Eye (tissue), 1 donor: ENCODE data around the gene SYNPO2.
"Not testable (repeated sequence)": the region's sequence is repeated elsewhere in the genome, so short reads cannot be mapped to it uniquely, and the experiment has no call there.

ENCODE experiments used
- DNase-seq: peaks from one replicate; pipeline ENCODE4 v3.0.0-alpha.2; 2015

The SYNPO2 gene

GRCh38 chr4:119010221-119010620 lies 121.6 kb downstream of the SYNPO2 start:
- not testable (repeated sequence) for DNase-seq

DNA sequence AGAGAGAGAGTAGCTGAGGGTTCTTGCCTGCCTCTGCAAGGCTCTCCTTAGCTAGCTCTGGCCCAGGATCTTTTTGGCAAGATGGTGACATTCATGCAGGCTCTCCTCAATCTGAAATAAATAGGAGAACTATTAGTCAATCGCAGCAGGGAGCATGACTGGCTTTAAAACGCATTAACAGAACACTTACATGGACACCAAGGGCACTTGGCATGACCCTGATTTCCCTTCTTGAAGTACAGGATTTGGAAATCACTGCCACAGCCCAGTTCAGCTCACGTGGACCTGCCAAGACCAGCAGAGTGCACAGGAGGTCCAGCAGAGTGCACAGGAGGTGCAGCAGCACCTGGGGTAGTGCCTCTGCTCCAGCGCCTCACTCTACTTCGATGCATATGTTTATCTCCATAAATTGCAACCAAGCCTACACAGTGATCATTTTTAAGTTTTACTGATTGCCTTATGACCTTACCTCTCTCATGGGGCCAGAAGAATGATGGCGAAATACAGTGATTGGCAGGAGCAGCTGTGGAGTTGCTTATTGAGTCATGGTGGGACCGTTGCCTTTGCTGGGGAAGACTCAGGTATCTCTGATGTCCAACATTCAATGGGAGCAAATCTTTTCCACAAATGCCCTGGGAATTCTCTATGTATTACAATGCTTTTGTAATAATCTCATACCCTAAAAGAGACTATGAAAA lies 122.4 kb downstream of the SYNPO2 start:
- DNase-seq: no peak

DNA sequence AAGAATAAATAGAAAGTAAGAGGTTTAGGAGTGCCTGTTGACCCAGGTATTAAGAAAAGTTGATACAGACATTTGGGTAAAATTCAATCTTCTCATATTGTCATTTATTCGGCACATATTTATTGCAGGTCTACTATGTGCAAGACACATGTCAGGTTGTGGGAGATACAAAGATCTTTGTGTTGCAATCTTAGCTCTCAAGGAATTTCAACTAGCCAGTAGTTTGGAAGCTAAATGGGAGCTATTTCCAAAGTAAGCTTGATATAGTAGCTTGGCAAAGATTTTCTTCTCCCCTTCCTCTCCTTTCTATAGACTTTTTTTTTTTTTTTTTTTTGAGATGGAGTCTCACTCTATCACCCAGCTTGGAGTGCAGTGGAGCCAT lies 122.9 kb downstream of the SYNPO2 start:
- DNase-seq: no peak

DNA sequence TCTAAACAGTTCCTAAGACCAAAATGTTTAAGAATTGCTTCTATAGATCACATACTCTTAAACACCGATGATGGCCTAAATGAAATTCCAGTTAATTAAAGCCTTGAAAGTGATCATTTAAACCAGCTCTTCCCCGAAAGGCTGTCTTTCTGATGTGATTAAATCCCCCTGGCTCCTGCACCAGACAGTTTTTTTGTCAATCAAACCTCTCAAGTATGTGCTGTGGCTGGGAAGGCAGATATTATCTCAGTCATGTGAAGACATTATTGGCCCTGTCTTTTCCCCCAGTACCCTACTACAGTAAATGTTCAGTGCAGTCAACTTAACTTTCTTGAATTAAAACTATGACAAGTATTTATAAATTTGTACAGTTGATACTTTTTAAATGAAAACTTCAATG lies 126.0 kb downstream of the SYNPO2 start:
- DNase-seq: no peak

GRCh38 chr4:119016636-119017035 lies 128.0 kb downstream of the SYNPO2 start:
- DNase-seq: no peak

GRCh38 chr4:119017636-119018035 lies 129.0 kb downstream of the SYNPO2 start:
- no peak for DNase-seq

- DNase-seq: no peak
These were observed 131.5 kb downstream of the SYNPO2 start for GRCh38 chr4:119020158-119020557.

DNA sequence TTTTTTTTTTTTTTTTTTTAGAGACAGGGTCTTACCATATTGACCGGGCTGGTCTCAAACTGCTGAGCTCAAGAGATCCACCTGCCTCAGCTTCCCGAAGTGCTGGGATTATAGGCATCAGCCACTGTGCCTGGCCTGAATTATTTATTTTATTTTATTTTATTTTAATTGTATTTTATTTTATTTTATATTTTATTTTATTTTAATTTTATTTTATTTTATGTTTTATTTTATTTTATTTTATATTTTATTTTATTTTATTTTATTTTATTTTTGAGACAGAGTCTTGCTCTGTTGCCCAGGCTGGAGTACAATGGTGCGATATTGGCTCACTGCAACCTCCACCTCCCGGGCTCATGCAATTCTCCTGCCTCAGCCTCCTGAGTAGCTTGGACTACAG lies 133.9 kb downstream of the SYNPO2 start:
- not testable (repeated sequence) for DNase-seq

DNA sequence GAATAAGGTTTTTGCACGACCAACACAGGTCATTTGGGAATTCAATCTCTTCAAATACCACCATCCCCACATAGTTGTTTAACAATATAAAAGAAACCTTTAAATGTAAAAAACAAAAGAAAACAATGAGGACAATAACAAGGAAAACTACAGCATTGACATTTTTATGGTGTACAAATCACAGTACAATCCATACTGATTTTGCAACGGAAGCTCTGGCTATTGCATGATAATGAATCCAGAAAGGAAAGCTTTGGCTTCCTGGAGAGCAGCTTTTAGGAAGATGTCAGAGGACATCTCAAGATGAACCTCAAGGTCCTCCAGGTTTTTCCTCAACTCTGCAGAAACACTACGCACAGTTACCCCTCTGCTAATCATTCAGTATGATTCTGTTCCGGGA lies 135.4 kb downstream of the SYNPO2 start:
- DNase-seq: no peak

DNA sequence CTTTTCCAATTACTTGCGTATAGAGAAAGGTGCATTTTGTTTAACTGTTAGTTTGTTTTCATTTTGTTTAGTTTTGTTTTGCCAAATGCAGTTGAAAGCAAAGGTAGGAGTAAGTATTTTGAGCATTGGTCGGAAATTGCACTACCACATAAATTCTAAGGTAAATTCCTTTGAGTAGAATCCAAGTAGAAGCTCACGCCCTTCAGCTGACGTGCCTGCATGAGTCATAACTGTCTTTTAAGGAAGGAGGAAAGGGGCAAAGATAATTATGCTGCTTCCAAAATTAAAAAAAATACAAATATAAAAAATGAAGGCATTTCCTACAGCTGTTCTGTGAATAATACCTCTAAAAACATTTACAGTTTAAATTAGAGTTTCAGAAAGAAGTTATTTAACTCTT lies 136.8 kb downstream of the SYNPO2 start:
- no peak for DNase-seq

GRCh38 chr4:119025916-119026661 lies 137.4 kb downstream of the SYNPO2 start:
- no peak for DNase-seq

- no peak for DNase-seq
These were observed 138.2 kb downstream of the SYNPO2 start for GRCh38 chr4:119026662-119027444.

DNA sequence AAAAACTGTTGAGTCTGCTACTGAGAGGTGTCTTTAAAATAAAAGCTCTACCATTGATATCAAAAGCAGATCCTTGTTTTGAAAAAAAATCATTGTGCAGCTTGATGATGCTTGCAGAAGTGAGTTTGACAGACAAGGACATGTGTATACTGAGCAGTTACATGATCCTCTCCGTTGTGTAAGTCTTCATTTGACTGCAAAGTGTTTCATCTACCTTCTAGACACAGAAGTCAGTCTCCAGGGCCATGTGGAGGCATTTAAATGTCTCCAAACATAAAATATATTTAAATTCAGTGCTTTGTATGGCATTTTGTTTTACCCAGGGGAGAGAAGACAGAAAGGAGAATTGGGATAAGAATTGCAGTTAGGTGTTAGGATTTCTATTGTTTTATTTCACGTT lies 139.2 kb downstream of the SYNPO2 start:
- no peak for DNase-seq

GRCh38 chr4:119028296-119028695 lies 139.6 kb downstream of the SYNPO2 start:
- no peak for DNase-seq

- DNase-seq: no peak
These were observed 141.3 kb downstream of the SYNPO2 start for GRCh38 chr4:119029847-119030535.

GRCh38 chr4:119030536-119030890 lies 141.9 kb downstream of the SYNPO2 start:
- no peak for DNase-seq

- no peak for DNase-seq
These were observed 142.6 kb downstream of the SYNPO2 start for GRCh38 chr4:119031218-119031617.

DNA sequence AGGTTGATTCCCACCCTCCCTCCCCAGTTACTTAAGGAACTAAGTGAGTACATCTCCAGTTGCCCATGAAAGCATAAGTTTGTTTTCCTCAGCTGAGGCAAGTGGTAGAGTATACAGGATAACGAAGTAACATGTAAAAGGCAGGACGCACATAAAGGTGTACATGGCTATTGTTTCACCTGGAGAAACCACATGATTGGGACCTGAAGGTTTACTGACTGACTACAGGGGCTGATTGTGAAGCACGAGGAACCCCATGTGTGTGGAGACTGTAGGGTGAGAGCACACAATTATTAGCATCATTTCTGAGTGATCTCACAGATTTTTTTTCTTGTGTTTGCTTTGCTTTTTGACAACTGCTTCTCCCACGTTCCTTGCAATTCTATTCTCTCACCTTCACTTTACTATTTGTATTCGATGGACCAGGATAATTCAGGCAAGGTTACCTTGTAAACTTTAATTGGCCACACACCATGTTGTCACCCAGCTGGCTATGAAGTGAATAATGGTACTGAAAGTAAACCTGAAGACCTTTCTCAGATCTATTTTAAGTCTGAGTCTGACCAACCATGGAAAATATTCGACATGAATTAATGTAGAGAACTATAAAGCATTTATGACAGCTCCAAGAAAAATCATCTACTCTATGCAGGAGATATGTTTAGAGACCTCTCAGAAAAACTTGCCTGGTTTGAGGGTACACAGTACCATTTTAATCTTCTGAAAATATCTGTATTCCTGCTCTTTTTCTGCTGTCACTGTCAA lies 144.4 kb downstream of the SYNPO2 start:
- DNase-seq: no peak

- DNase-seq: no peak
These were observed 145.8 kb downstream of the SYNPO2 start for GRCh38 chr4:119034276-119035008.

DNA sequence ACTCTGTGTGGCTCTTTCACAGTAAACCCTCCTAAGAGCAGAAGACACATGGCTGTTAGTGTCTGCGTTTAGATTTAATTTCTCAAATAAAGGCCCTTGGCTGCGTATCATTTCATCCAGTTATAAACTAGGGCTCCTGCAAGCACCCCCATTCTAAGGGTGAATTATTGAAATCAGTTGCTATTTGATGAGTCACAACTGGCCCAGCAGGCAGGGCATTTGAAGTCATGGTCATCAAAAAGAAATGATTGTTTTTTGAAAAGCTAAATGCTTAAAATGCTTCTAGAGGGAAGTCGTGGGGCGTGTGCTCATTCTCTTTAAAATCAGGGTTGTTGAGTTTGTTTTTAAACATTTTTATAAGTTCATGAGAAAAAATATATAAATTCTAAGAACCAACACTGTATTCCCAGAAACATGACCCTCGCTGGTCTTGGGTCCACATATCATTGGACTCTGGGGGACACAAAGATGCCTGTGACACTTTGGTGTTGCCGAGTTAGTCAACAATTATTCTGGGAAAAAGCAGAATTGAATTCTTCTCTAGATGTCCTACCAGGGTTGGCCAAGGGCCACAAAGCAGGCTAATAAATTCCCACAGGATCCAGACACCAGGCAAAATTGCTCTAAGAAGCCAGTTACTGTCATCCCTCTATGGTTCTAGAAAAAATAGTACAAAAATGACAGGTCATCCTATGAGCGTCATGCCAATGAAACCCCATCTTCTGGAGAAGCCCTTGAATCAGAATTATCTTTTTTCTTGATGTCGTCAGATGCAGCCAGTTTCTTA lies 147.5 kb downstream of the SYNPO2 start:
- no peak for DNase-seq

- DNase-seq: no peak
These were observed 149.1 kb downstream of the SYNPO2 start for GRCh38 chr4:119037709-119038108.
